Smooth muscle cell of the coronary artery (primary cell): Measurements from ENCODE around the gene LRRK2. TPM values are rescaled to one million over a fixed set of nuclear protein-coding genes. Genes with fewer than 3 reads are reported as not detected.

ENCODE experiments used
- total RNA-seq: library from RNA; depleted of rRNA; stranded (reverse); fragments of >200 nt; gene quantifications from 2 replicates; pipeline ENCODE4 v1.2.3, GENCODE V29; 2014; ENCODE audit warnings: low replicate concordance

Gene LRRK2
- total RNA-seq: 1.7 and 9.2 TPM in 2 replicates

DNA sequence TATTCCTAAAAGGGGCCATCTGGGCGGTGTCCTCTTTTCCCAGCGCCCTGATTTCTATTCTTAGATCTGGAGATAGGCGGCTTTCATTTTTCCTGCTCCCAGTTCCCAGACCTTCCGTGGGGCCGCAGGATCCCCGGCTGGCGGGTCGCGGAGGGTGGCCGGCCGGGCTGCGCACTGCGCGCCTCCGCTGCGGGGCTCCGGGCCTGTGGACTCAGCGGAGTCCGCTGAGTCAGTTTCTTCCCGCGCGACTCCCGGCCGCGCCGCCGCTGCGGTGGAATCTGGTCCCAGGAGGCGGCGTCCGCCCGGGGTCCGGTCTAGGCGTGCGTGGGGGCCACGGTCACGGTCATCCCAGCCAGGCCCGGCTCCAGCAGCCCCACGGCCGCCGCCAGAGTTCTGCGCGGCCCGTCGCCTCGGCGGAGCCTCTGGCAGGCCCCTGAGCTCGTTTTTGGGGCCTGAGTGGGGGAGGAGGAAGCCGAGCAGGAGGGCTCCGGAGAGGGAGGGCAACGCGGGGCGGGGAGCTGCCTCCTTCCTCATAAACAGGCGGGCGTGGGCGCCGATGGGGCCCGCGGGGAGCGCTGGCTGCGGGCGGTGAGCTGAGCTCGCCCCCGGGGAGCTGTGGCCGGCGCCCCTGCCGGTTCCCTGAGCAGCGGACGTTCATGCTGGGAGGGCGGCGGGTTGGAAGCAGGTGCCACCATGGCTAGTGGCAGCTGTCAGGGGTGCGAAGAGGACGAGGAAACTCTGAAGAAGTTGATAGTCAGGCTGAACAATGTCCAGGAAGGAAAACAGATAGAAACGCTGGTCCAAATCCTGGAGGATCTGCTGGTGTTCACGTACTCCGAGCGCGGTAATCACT, at the start of gene LRRK2:
Gene LRRK2 (plus strand): TSS at position 559 of the 853 bp plus-strand sequence. CDS start 135 bp downstream, at position 694.

Other genes starting within 250 kb of the LRRK2 start
- gene SLC2A13, start 118.9 kb upstream of the LRRK2 start, total RNA-seq: 8.3 and 17.7 TPM in 2 replicates